Fibroblast of the aortic adventitia (primary cell): ENCODE measurements around the gene NBEAL2. TPM values are rescaled to one million over a fixed set of nuclear protein-coding genes. Genes with fewer than 3 reads are reported as not detected.

Source experiments
- DNase-seq: peaks from one replicate; pipeline ENCODE4 v3.0.0-alpha.2; 2010; ENCODE audit warnings: low read depth
- H3K4me3 ChIP-seq: 2 replicates; pipeline ENCODE4 v1.5.1; 2011; ENCODE audit warnings: low read depth, mild to moderate bottlenecking, control low read depth, low read length, moderate library complexity
- CTCF ChIP-seq: IDR thresholded peaks from 2 replicates; pipeline ENCODE4 v1.5.1; 2011; ENCODE audit warnings: mild to moderate bottlenecking, low read length, control low read depth, inconsistent platforms; ENCODE audit not compliant: insufficient read depth
- total RNA-seq: library from RNA; depleted of rRNA; stranded (reverse); fragments of >200 nt; gene quantifications from 2 replicates; pipeline ENCODE4 v1.2.3, GENCODE V29; 2012; ENCODE audit warnings: low replicate concordance

Gene NBEAL2
- total RNA-seq, 1 donor, result 4.4 TPM

- TF ChIP-seq CTCF, result no peak
- peak overlapping the region; percentile 76 for H3K4me3 ChIP-seq
- DNase-seq, result no peak
Observed at GRCh38 chr3:46979958-46980497, 562 bp downstream of the NBEAL2 start.

- TF ChIP-seq CTCF, result no peak
- DNase-seq, result no peak
- no peak overlapping the region for H3K4me3 ChIP-seq
Observed at GRCh38 chr3:46981932-46982471, 2.5 kb downstream of the NBEAL2 start.

- no peak overlapping the region for H3K4me3 ChIP-seq
- no peak for TF ChIP-seq CTCF
- DNase-seq, result no peak
Observed at GRCh38 chr3:46982546-46982945, 3.1 kb downstream of the NBEAL2 start.

GRCh38 chr3:46984591-46985459, 5.4 kb downstream of the NBEAL2 start:
- DNase-seq, result no peak
- H3K4me3 ChIP-seq, result no peak overlapping the region
- no peak for TF ChIP-seq CTCF

- no peak overlapping the region for H3K4me3 ChIP-seq
- no peak for TF ChIP-seq CTCF
- DNase-seq, result no peak
Observed at GRCh38 chr3:46985588-46985987, 6.1 kb downstream of the NBEAL2 start.

- no peak for TF ChIP-seq CTCF
- H3K4me3 ChIP-seq, result no peak overlapping the region
- DNase-seq, result no peak
Observed at GRCh38 chr3:46986055-46986730, 6.7 kb downstream of the NBEAL2 start.
